Activated T-cell treated with anti-CD3 and anti-CD28 coated beads, Interleukin-2, amount 50 U/mL, for 4 hours (primary cell): Measurements from ENCODE around the gene MACROD2. TPM values are rescaled to one million over a fixed set of nuclear protein-coding genes. Genes with fewer than 3 reads are reported as not detected.

ENCODE experiments used
- ATAC-seq, 2 donors: fragments of 200-7000 bp; cut with Tn5 transposase; one replicate each; pipeline ENCODE4 v1.10.0; 2021
- DNase-seq: peaks from one replicate; pipeline ENCODE4 v3.0.0-alpha.2; 2020
- H3K27me3 Mint-ChIP-seq: one replicate; pipeline ENCODE4 v1.8.0; 2021; ENCODE audit warnings: low read depth, mixed read lengths
- H3K36me3 Mint-ChIP-seq: one replicate; pipeline ENCODE4 v1.8.0; 2022; ENCODE audit warnings: mixed read lengths; ENCODE audit not compliant: insufficient read depth
- H3K4me1 Mint-ChIP-seq: one replicate; pipeline ENCODE4 v1.8.0; 2021; ENCODE audit warnings: low read depth, mixed read lengths
- H3K4me3 Mint-ChIP-seq: one replicate; pipeline ENCODE4 v1.8.0; 2021; ENCODE audit warnings: mild to moderate bottlenecking, moderate library complexity, mixed read lengths
- H3K9me3 Mint-ChIP-seq: one replicate; pipeline ENCODE4 v1.8.0; 2021; ENCODE audit warnings: mixed read lengths
- total RNA-seq, 3 donors: library from RNA; stranded (reverse); gene quantifications; one replicate each; pipeline ENCODE4 v1.2.1, GENCODE V29; 2021

Gene MACROD2
- total RNA-seq, 3 donors from 2014 or later = 0.10 TPM; not detected in 2

- H3K27me3 Mint-ChIP-seq = no peaks in the 10 kb centered on the region
- no peak overlapping the region for H3K4me3 Mint-ChIP-seq
- DNase-seq = no peak
- H3K4me1 Mint-ChIP-seq = no peaks in the 10 kb centered on the region
- H3K9me3 Mint-ChIP-seq = peaks cover 15% of the 10 kb centered on the region
- no peaks in the 10 kb centered on the region for H3K36me3 Mint-ChIP-seq
- no peak for ATAC-seq
Observed at GRCh38 chr20:15639839-15640238, 1644.5 kb downstream of the MACROD2 start.

GRCh38 chr20:15642109-15642508 is 1646.8 kb downstream of the MACROD2 start:
- H3K9me3 Mint-ChIP-seq = peaks cover 13% of the 10 kb centered on the region
- no peaks in the 10 kb centered on the region for H3K36me3 Mint-ChIP-seq
- H3K4me3 Mint-ChIP-seq = no peak overlapping the region
- ATAC-seq = no peak
- H3K27me3 Mint-ChIP-seq = no peaks in the 10 kb centered on the region
- DNase-seq = no peak
- no peaks in the 10 kb centered on the region for H3K4me1 Mint-ChIP-seq

GRCh38 chr20:15642676-15643075 is 1647.4 kb downstream of the MACROD2 start:
- ATAC-seq (no peak), DNase-seq (no peak)
- Mint-ChIP-seq H3K4me1 (no peaks in the 10 kb centered on the region), H3K27me3 (no peaks in the 10 kb centered on the region), H3K4me3 (no peak overlapping the region), H3K36me3 (no peaks in the 10 kb centered on the region), H3K9me3 (peaks cover 13% of the 10 kb centered on the region)

- no peaks in the 10 kb centered on the region for H3K27me3 Mint-ChIP-seq
- no peaks in the 10 kb centered on the region for H3K36me3 Mint-ChIP-seq
- H3K4me1 Mint-ChIP-seq = no peaks in the 10 kb centered on the region
- no peak for DNase-seq
- no peak overlapping the region for H3K4me3 Mint-ChIP-seq
- H3K9me3 Mint-ChIP-seq = peaks cover 13% of the 10 kb centered on the region
- no peak for ATAC-seq
Observed at GRCh38 chr20:15643713-15644112, 1648.4 kb downstream of the MACROD2 start.

GRCh38 chr20:15645816-15646215 is 1650.5 kb downstream of the MACROD2 start:
- no peak for DNase-seq
- Mint-ChIP-seq H3K27me3 (no peaks in the 10 kb centered on the region), H3K4me1 (no peaks in the 10 kb centered on the region), H3K4me3 (no peak overlapping the region), H3K36me3 (no peaks in the 10 kb centered on the region), H3K9me3 (peaks cover 12% of the 10 kb centered on the region)
- ATAC-seq = no peak

- no peak for ATAC-seq
- Mint-ChIP-seq H3K36me3 (no peaks in the 10 kb centered on the region), H3K9me3 (peaks cover 4% of the 10 kb centered on the region), H3K27me3 (no peaks in the 10 kb centered on the region), H3K4me1 (no peaks in the 10 kb centered on the region), H3K4me3 (no peak overlapping the region)
- DNase-seq = no peak
Observed at GRCh38 chr20:15653396-15654207, 1658.3 kb downstream of the MACROD2 start.

GRCh38 chr20:15654208-15654649 is 1658.9 kb downstream of the MACROD2 start:
- Mint-ChIP-seq H3K36me3 (no peaks in the 10 kb centered on the region), H3K4me1 (no peaks in the 10 kb centered on the region), H3K9me3 (peaks cover 4% of the 10 kb centered on the region), H3K27me3 (no peaks in the 10 kb centered on the region), H3K4me3 (no peak overlapping the region)
- no peak for ATAC-seq
- DNase-seq = no peak

- Mint-ChIP-seq H3K36me3 (no peaks in the 10 kb centered on the region), H3K9me3 (peaks cover 4% of the 10 kb centered on the region), H3K27me3 (no peaks in the 10 kb centered on the region), H3K4me3 (no peak overlapping the region), H3K4me1 (no peaks in the 10 kb centered on the region)
- DNase-seq = no peak
- ATAC-seq = no peak
Observed at GRCh38 chr20:15655295-15655874, 1660.1 kb downstream of the MACROD2 start.

- H3K36me3 Mint-ChIP-seq = no peaks in the 10 kb centered on the region
- no peak for ATAC-seq
- H3K27me3 Mint-ChIP-seq = no peaks in the 10 kb centered on the region
- no peak overlapping the region for H3K4me3 Mint-ChIP-seq
- H3K4me1 Mint-ChIP-seq = no peaks in the 10 kb centered on the region
- DNase-seq = no peak
- H3K9me3 Mint-ChIP-seq = peaks cover 4% of the 10 kb centered on the region
Observed at GRCh38 chr20:15656124-15656523, 1660.8 kb downstream of the MACROD2 start.

- peaks cover 8% of the 10 kb centered on the region for H3K9me3 Mint-ChIP-seq
- H3K4me1 Mint-ChIP-seq = no peaks in the 10 kb centered on the region
- no peaks in the 10 kb centered on the region for H3K27me3 Mint-ChIP-seq
- ATAC-seq (no peak), DNase-seq (no peak)
- H3K4me3 Mint-ChIP-seq = no peak overlapping the region
- no peaks in the 10 kb centered on the region for H3K36me3 Mint-ChIP-seq
Observed at GRCh38 chr20:15658295-15658694, 1663.0 kb downstream of the MACROD2 start.

GRCh38 chr20:15673206-15673605 is 1677.9 kb downstream of the MACROD2 start:
- no peaks in the 10 kb centered on the region for H3K36me3 Mint-ChIP-seq
- H3K4me1 Mint-ChIP-seq = no peaks in the 10 kb centered on the region
- H3K9me3 Mint-ChIP-seq = peaks cover 7% of the 10 kb centered on the region
- ATAC-seq (no peak), DNase-seq (no peak)
- no peaks in the 10 kb centered on the region for H3K27me3 Mint-ChIP-seq
- H3K4me3 Mint-ChIP-seq = no peak overlapping the region

- Mint-ChIP-seq H3K4me3 (no peak overlapping the region), H3K36me3 (no peaks in the 10 kb centered on the region), H3K9me3 (peaks cover 3% of the 10 kb centered on the region), H3K4me1 (no peaks in the 10 kb centered on the region), H3K27me3 (no peaks in the 10 kb centered on the region)
- ATAC-seq (no peak), DNase-seq (no peak)
Observed at GRCh38 chr20:15674253-15675060, 1679.1 kb downstream of the MACROD2 start.

- Mint-ChIP-seq H3K4me1 (no peaks in the 10 kb centered on the region), H3K9me3 (peaks cover 3% of the 10 kb centered on the region), H3K4me3 (no peak overlapping the region), H3K36me3 (no peaks in the 10 kb centered on the region), H3K27me3 (no peaks in the 10 kb centered on the region)
- DNase-seq = no peak
- ATAC-seq = no peak
Observed at GRCh38 chr20:15675061-15675514, 1679.8 kb downstream of the MACROD2 start.

- peaks cover 3% of the 10 kb centered on the region for H3K9me3 Mint-ChIP-seq
- H3K27me3 Mint-ChIP-seq = peaks cover 3% of the 10 kb centered on the region
- ATAC-seq (no peak), DNase-seq (no peak)
- H3K36me3 Mint-ChIP-seq = no peaks in the 10 kb centered on the region
- no peaks in the 10 kb centered on the region for H3K4me1 Mint-ChIP-seq
- H3K4me3 Mint-ChIP-seq = no peak overlapping the region
Observed at GRCh38 chr20:15675813-15676484, 1680.6 kb downstream of the MACROD2 start.
